ENCODE results near the gene KNSTRN.

KNSTRN gene

GRCh38 chr15:40427188-40427587 is 44.7 kb downstream of the KNSTRN start:
- in situ Hi-C loops (cut with MboI; ENCODE audit: low sequenced_read_pairs, unreplicated experiment), result no loop called here
- TF ChIP-seq, protein P1, sequence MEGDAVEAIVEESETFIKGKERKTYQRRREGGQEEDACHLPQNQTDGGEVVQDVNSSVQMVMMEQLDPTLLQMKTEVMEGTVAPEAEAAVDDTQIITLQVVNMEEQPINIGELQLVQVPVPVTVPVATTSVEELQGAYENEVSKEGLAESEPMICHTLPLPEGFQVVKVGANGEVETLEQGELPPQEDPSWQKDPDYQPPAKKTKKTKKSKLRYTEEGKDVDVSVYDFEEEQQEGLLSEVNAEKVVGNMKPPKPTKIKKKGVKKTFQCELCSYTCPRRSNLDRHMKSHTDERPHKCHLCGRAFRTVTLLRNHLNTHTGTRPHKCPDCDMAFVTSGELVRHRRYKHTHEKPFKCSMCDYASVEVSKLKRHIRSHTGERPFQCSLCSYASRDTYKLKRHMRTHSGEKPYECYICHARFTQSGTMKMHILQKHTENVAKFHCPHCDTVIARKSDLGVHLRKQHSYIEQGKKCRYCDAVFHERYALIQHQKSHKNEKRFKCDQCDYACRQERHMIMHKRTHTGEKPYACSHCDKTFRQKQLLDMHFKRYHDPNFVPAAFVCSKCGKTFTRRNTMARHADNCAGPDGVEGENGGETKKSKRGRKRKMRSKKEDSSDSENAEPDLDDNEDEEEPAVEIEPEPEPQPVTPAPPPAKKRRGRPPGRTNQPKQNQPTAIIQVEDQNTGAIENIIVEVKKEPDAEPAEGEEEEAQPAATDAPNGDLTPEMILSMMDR (IDR thresholded peaks at IDR 0.05; ENCODE audit: borderline replicate concordance, control extremely low read depth, extremely low read depth, insufficient read depth, missing control alignments), result no peak
- no peak for DNase-seq (ENCODE audit: low spot score)

DNA sequence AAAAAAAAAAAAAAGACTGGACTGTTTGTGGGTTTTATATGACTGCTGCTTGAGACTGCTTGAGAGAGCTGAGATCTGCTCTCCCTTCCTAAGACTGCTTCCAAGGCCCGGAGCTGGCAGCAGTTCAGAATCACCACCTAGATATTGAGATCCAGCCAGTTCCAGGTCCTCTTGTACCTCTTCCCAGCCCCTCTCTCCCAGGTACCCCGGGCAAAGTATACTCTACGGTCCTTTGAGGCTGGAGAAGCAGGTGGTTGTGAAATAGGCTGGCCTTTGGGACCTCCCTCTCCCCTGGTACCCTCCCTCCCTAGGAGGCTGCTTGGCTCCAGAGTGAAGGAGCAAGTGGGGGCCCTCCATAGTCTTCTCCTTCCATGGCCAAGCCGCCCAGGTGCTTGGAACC is 45.7 kb downstream of the KNSTRN start:
- TF ChIP-seq, protein P1 (IDR thresholded peaks at IDR 0.05; ENCODE audit: borderline replicate concordance, control extremely low read depth, extremely low read depth, insufficient read depth, missing control alignments), result no peak
- no peak for DNase-seq (ENCODE audit: low spot score)
- in situ Hi-C loops (cut with MboI; ENCODE audit: low sequenced_read_pairs, unreplicated experiment), result no loop called here

- in situ Hi-C loops (cut with MboI; ENCODE audit: low sequenced_read_pairs, unreplicated experiment), result no loop called here
- TF ChIP-seq, protein P1 (IDR thresholded peaks at IDR 0.05; ENCODE audit: borderline replicate concordance, control extremely low read depth, extremely low read depth, insufficient read depth, missing control alignments), result no peak
Measured at GRCh38 chr15:40429068-40429710, 46.7 kb downstream of the KNSTRN start.

DNA sequence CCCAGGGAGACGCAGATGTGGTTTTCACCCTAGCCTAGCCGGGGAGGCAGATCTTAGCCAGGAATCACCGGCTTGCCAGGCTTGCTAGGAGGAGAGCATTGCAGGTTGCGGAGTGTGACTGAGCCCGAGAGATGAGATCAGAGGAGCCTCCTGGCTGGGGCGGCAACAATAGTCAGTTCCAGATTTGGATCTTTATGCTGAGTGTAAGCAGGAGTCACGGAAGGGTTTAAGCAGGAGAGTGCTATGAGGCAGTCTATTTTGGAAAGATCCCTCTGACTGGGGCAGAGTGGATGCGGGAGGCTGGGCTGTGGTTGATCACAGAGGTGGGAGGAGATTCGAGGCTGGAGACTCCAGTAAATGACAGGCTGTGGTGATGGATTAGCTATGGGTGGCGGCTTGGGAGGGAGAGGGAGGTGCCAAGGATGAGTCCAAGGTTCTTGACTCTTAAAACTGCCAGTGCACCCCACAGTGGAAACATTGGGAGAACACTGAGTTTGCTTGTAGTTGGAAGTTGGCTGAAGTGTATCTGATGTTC is 47.8 kb downstream of the KNSTRN start:
- TF ChIP-seq, protein P1 (IDR thresholded peaks at IDR 0.05; ENCODE audit: borderline replicate concordance, control extremely low read depth, extremely low read depth, insufficient read depth, missing control alignments), result no peak
- no peak for DNase-seq (ENCODE audit: low spot score)
- in situ Hi-C loops (cut with MboI; ENCODE audit: low sequenced_read_pairs, unreplicated experiment), result no loop called here

More at GRCh38 chr15:40429068-40429710, 46.7 kb downstream of the KNSTRN start:
- DNase-seq (ENCODE audit: low spot score), result no peak

- TF ChIP-seq, protein P1 (IDR thresholded peaks at IDR 0.05; ENCODE audit: borderline replicate concordance, control extremely low read depth, extremely low read depth, insufficient read depth, missing control alignments), result no peak
- in situ Hi-C loops (cut with MboI; ENCODE audit: low sequenced_read_pairs, unreplicated experiment), result no loop called here
- no peak for DNase-seq (ENCODE audit: low spot score)
Measured at GRCh38 chr15:40435023-40435709, 52.6 kb downstream of the KNSTRN start.

GRCh38 chr15:40435710-40436089 is 53.2 kb downstream of the KNSTRN start:
- DNase-seq (ENCODE audit: low spot score), result no peak
- TF ChIP-seq, protein P1 (IDR thresholded peaks at IDR 0.05; ENCODE audit: borderline replicate concordance, control extremely low read depth, extremely low read depth, insufficient read depth, missing control alignments), result no peak
- in situ Hi-C loops (cut with MboI; ENCODE audit: low sequenced_read_pairs, unreplicated experiment), result no loop called here

Measured in GM13976 (cell line).